Ovary (tissue), 3 donors: ENCODE results near the gene MAST4.

Experiments
- POLR2A ChIP-seq: fragments of 450-650 bp; IDR thresholded peaks from one replicate; pipeline ENCODE4 v1.6.1; 2017; ENCODE audit warnings: antibody characterized with exemption, mild to moderate bottlenecking, moderate library complexity
- TF ChIP-seq, protein P1 (sequence below), 3 donors: fragments of 450-650 bp in 2 of 3; fragments of 200-600 bp in 1 of 3; IDR thresholded peaks; one replicate each; pipeline versions ENCODE4 v1.5.1 to v1.8.0; 2016 to 2022; ENCODE audit warnings: antibody characterized with exemption in 3 of 3, mild to moderate bottlenecking in 1 of 3
- donor health status: DM: no; HTN: no; CAD: no.

DNA sequence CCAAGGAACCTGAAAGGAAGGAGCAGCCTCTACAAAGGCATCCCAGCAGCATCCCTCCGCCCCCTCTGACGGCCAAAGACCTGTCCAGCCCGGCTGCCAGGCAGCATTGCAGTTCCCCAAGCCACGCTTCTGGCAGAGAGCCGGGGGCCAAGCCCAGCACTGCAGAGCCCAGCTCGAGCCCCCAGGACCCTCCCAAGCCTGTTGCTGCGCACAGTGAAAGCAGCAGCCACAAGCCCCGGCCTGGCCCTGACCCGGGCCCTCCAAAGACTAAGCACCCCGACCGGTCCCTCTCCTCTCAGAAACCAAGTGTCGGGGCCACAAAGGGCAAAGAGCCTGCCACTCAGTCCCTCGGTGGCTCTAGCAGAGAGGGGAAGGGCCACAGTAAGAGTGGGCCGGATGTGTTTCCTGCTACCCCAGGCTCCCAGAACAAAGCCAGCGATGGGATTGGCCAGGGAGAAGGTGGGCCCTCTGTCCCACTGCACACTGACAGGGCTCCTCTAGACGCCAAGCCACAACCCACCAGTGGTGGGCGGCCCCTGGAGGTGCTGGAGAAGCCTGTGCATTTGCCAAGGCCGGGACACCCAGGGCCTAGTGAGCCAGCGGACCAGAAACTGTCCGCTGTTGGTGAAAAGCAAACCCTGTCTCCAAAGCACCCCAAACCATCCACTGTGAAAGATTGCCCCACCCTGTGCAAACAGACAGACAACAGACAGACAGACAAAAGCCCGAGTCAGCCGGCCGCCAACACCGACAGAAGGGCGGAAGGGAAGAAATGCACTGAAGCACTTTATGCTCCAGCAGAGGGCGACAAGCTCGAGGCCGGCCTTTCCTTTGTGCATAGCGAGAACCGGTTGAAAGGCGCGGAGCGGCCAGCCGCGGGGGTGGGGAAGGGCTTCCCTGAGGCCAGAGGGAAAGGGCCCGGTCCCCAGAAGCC lies 569.6 kb downstream of the MAST4 start:
- TF ChIP-seq, protein P1, sequence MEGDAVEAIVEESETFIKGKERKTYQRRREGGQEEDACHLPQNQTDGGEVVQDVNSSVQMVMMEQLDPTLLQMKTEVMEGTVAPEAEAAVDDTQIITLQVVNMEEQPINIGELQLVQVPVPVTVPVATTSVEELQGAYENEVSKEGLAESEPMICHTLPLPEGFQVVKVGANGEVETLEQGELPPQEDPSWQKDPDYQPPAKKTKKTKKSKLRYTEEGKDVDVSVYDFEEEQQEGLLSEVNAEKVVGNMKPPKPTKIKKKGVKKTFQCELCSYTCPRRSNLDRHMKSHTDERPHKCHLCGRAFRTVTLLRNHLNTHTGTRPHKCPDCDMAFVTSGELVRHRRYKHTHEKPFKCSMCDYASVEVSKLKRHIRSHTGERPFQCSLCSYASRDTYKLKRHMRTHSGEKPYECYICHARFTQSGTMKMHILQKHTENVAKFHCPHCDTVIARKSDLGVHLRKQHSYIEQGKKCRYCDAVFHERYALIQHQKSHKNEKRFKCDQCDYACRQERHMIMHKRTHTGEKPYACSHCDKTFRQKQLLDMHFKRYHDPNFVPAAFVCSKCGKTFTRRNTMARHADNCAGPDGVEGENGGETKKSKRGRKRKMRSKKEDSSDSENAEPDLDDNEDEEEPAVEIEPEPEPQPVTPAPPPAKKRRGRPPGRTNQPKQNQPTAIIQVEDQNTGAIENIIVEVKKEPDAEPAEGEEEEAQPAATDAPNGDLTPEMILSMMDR (IDR thresholded peaks at IDR 0.05), result peak; percentile 49 to 66 (median 59)
- TF ChIP-seq POLR2A, result no peak
